NT2/D1 (cell line): ENCODE results near the gene VPS8.

ENCODE experiments used
- DNase-seq: peaks from one replicate; pipeline ENCODE4 v3.0.0-alpha.2; 2011; ENCODE audit warnings: low read depth, low spot score
- H3K27me3 ChIP-seq: 2 replicates; pipeline ENCODE4 v1.6.0; 2011; ENCODE audit warnings: mild to moderate bottlenecking; ENCODE audit not compliant: insufficient read length, insufficient read depth
- H3K36me3 ChIP-seq: 2 replicates; pipeline ENCODE4 v1.6.1; 2011; ENCODE audit warnings: mild to moderate bottlenecking, low read length, mixed read lengths; ENCODE audit not compliant: insufficient read depth, insufficient read length
- H3K4me1 ChIP-seq: 2 replicates; pipeline ENCODE4 v1.5.1; 2011; ENCODE audit not compliant: insufficient read depth, insufficient read length
- H3K4me3 ChIP-seq: 2 replicates; pipeline ENCODE4 v1.5.1; 2011; ENCODE audit warnings: low read depth; ENCODE audit not compliant: insufficient read length
- H3K9ac ChIP-seq: 2 replicates; pipeline ENCODE4 v1.6.0; 2011; ENCODE audit warnings: low read depth; ENCODE audit not compliant: insufficient read length
- H3K9me3 ChIP-seq: 2 replicates; pipeline ENCODE4 v1.5.1; 2011; ENCODE audit warnings: mild to moderate bottlenecking, low read length; ENCODE audit not compliant: insufficient read depth
- SUZ12 ChIP-seq: IDR thresholded peaks from 2 replicates; pipeline ENCODE4 v1.6.1; 2011; ENCODE audit not compliant: insufficient read length, insufficient read depth; ENCODE audit errors: extremely low read depth
- YY1 ChIP-seq: IDR thresholded peaks from 2 replicates; pipeline ENCODE4 v1.6.1; 2011; ENCODE audit not compliant: insufficient read length, insufficient read depth
- ZNF274 ChIP-seq: IDR thresholded peaks from 2 replicates; pipeline ENCODE4 v1.6.1; 2011; ENCODE audit warnings: mild to moderate bottlenecking, low read depth, low read length

The VPS8 gene

GRCh38 chr3:184777566-184778356, 34.2 kb upstream of the VPS8 start:
- TF ChIP-seq SUZ12: no peak
- no peak for TF ChIP-seq ZNF274
- TF ChIP-seq YY1: no peak
- no peaks in the 10 kb centered on the region for H3K27me3 ChIP-seq

GRCh38 chr3:184778426-184779332, 33.3 kb upstream of the VPS8 start:
- Histone ChIP-seq H3K9ac (no peak overlapping the region), H3K27me3 (no peaks in the 10 kb centered on the region), H3K36me3 (no peaks in the 10 kb centered on the region), H3K4me1 (peaks cover 10% of the 10 kb centered on the region), H3K4me3 (no peak overlapping the region), H3K9me3 (no peaks in the 10 kb centered on the region)
- TF ChIP-seq YY1 (no peak), SUZ12 (no peak), ZNF274 (no peak)
- no peak for DNase-seq

More at GRCh38 chr3:184777566-184778356, 34.2 kb upstream of the VPS8 start:
- Histone ChIP-seq H3K9ac (no peak overlapping the region), H3K36me3 (no peaks in the 10 kb centered on the region), H3K4me1 (peaks cover 9% of the 10 kb centered on the region), H3K9me3 (no peaks in the 10 kb centered on the region), H3K4me3 (no peak overlapping the region)
- peak; percentile 89 for DNase-seq

- Histone ChIP-seq H3K9me3 (no peaks in the 10 kb centered on the region), H3K4me3 (no peak overlapping the region), H3K9ac (no peak overlapping the region), H3K27me3 (no peaks in the 10 kb centered on the region), H3K36me3 (no peaks in the 10 kb centered on the region), H3K4me1 (peaks cover 7% of the 10 kb centered on the region)
- TF ChIP-seq SUZ12: no peak
- no peak for TF ChIP-seq ZNF274
- no peak for TF ChIP-seq YY1
- no peak for DNase-seq
Observed at GRCh38 chr3:184780981-184781515, 30.9 kb upstream of the VPS8 start.

GRCh38 chr3:184781801-184782200, 30.2 kb upstream of the VPS8 start:
- TF ChIP-seq YY1 (no peak), SUZ12 (no peak), ZNF274 (no peak)
- Histone ChIP-seq H3K27me3 (no peaks in the 10 kb centered on the region), H3K4me3 (no peak overlapping the region), H3K9me3 (no peaks in the 10 kb centered on the region), H3K9ac (no peak overlapping the region), H3K4me1 (peaks cover 9% of the 10 kb centered on the region), H3K36me3 (no peaks in the 10 kb centered on the region)
- no peak for DNase-seq

- Histone ChIP-seq H3K4me3 (no peak overlapping the region), H3K27me3 (no peaks in the 10 kb centered on the region), H3K4me1 (peaks cover 6% of the 10 kb centered on the region), H3K36me3 (no peaks in the 10 kb centered on the region), H3K9me3 (no peaks in the 10 kb centered on the region), H3K9ac (no peak overlapping the region)
- no peak for DNase-seq
- TF ChIP-seq ZNF274 (no peak), YY1 (no peak), SUZ12 (no peak)
Observed at GRCh38 chr3:184783319-184783718, 28.6 kb upstream of the VPS8 start.

- no peak for DNase-seq
- no peak overlapping the region for H3K9ac ChIP-seq
- no peaks in the 10 kb centered on the region for H3K9me3 ChIP-seq
- no peak overlapping the region for H3K4me3 ChIP-seq
- TF ChIP-seq YY1 (no peak), ZNF274 (no peak), SUZ12 (no peak)
- no peaks in the 10 kb centered on the region for H3K36me3 ChIP-seq
- H3K4me1 ChIP-seq: peaks cover 6% of the 10 kb centered on the region
- H3K27me3 ChIP-seq: no peaks in the 10 kb centered on the region
Observed at GRCh38 chr3:184784731-184785500, 27.1 kb upstream of the VPS8 start.
